K562 (cell line): ENCODE measurements around the gene DIAPH1. TPM values are rescaled to one million over a fixed set of nuclear protein-coding genes. Genes with fewer than 3 reads are reported as not detected.

Experiments
- IRF1 ChIP-seq: sonication (generic); formaldehyde crosslinking; IDR thresholded peaks from 2 replicates; pipeline ENCODE4 v1.8.0; 2022; ENCODE audit warnings: missing genetic modification reagents, mild to moderate bottlenecking, borderline replicate concordance
- polyA plus RNA-seq, 8 experiments: library from polyadenylated mRNA; depleted of rRNA in 4 of 8; stranded (reverse) in 5 of 8; unstranded in 3 of 8; fragments of >200 nt; fragmentation: Nextera tagmentation in 2 of 8; fragmentation: Illumina TruSeq in 1 of 8; extraction: Ambion mirVana in 2 of 8; extraction: Trizol in 1 of 8; gene quantifications; 2 replicates each; pipeline versions ENCODE4 v1.2.1 to v1.2.3, GENCODE V29; 2011 to 2014; ENCODE audit warnings: inconsistent platforms in 1 of 8, missing spikeins in 1 of 8
- small RNA-seq: library from RNA; depleted of rRNA; stranded (forward); fragments of <200 nt; gene quantifications from one replicate; pipeline ENCODE3, GENCODE V24; 2014
- total RNA-seq, 7 experiments: library from RNA; depleted of rRNA in 6 of 7; stranded (reverse); fragments of >200 nt in 6 of 7; fragmentation: Illumina TruSeq in 2 of 7; extraction: Trizol in 2 of 7; gene quantifications; 2 replicates each; pipeline versions ENCODE4 v1.2.1 to v1.2.3, GENCODE V29; 2011 to 2021; ENCODE audit warnings: low replicate concordance in 1 of 7

Gene DIAPH1
- total and polyA plus RNA-seq, 9 of the 15 experiments (the other 6 are each of a cell fraction or from before 2014, with no cell fraction given), result 60.8 to 328 (median 97.8) TPM

DNA sequence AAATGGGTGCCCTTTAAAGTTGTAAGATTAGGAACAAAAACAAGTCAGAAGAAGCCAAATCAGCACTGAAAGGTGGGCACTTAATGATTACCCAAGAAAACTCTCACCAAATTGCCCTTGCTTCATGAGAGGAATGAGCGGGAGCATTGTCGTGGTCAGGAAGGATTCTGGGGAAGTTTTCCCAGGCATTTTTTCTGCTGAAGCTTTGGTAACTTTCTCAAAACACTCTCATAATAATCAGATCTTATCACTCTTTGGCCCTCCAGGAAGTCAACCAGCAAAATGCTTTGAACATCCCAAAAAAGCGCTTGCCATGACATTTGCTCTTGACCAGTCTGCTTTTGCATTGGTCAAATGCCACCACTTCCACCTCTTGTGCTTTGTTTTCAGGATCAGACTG is 153.4 kb downstream of the DIAPH1 start (continued):
- no peak for TF ChIP-seq IRF1 (CRISPR knock-in tag)

Small RNAs within 50 kb of the gene (small RNA-seq; reads per million reads assigned to genes)
- not detected for gene RPS27AP10

Other genes starting within 250 kb of the DIAPH1 start
Only the 7 nearest of the 19 such genes appear.
- gene PCDHGC3, start 143.0 kb downstream of the DIAPH1 start, total RNA-seq (2014; rRNA removed), result not detected in 2 replicates
- not detected in 2 replicates for gene PCDHGC3, start 143.0 kb downstream of the DIAPH1 start, total RNA-seq (2014; rRNA removed; fragmentation: Illumina TruSeq; extraction: Trizol)
- not detected in 2 replicates for gene PCDHGC3, start 143.0 kb downstream of the DIAPH1 start, total RNA-seq (2015; rRNA removed; fragmentation: Illumina TruSeq; extraction: Trizol)
- 0.07 and 0.20 TPM in 2 replicates for gene PCDHGC3, start 143.0 kb downstream of the DIAPH1 start, total RNA-seq (2021)
- not detected in 2 replicates for gene PCDHGC3, start 143.0 kb downstream of the DIAPH1 start, polyA plus RNA-seq (2011; rRNA removed)
- not detected in 2 replicates for gene PCDHGC3, start 143.0 kb downstream of the DIAPH1 start, polyA plus RNA-seq (2014; fragmentation: Illumina TruSeq; extraction: Trizol)
- gene PCDHGC3, start 143.0 kb downstream of the DIAPH1 start, polyA plus RNA-seq (2014; fragmentation: Nextera tagmentation; extraction: Ambion mirVana), result not detected
- not detected in 2 replicates for gene PCDHGC3, start 143.0 kb downstream of the DIAPH1 start, polyA plus RNA-seq (2014; rRNA removed)
- 0.05 TPM in 1 of 2 replicates, not detected in the other for gene PCDHGC4, start 134.0 kb downstream of the DIAPH1 start, total RNA-seq (2014; rRNA removed)
- gene PCDHGC4, start 134.0 kb downstream of the DIAPH1 start, total RNA-seq (2014; rRNA removed; fragmentation: Illumina TruSeq; extraction: Trizol), result not detected in 2 replicates
- gene PCDHGC4, start 134.0 kb downstream of the DIAPH1 start, total RNA-seq (2015; rRNA removed; fragmentation: Illumina TruSeq; extraction: Trizol), result not detected in 2 replicates
- not detected in 2 replicates for gene PCDHGC4, start 134.0 kb downstream of the DIAPH1 start, total RNA-seq (2021)
- gene PCDHGC4, start 134.0 kb downstream of the DIAPH1 start, polyA plus RNA-seq (2011; rRNA removed), result not detected in 2 replicates
- gene PCDHGC4, start 134.0 kb downstream of the DIAPH1 start, polyA plus RNA-seq (2014; fragmentation: Illumina TruSeq; extraction: Trizol), result not detected in 2 replicates
- gene PCDHGC4, start 134.0 kb downstream of the DIAPH1 start, polyA plus RNA-seq (2014; fragmentation: Nextera tagmentation; extraction: Ambion mirVana), result not detected
- gene PCDHGC4, start 134.0 kb downstream of the DIAPH1 start, polyA plus RNA-seq (2014; rRNA removed), result not detected in 2 replicates
- not detected in 2 replicates for gene PCDHGC5, start 129.9 kb downstream of the DIAPH1 start, total RNA-seq (2014; rRNA removed)
- gene PCDHGC5, start 129.9 kb downstream of the DIAPH1 start, total RNA-seq (2014; rRNA removed; fragmentation: Illumina TruSeq; extraction: Trizol), result not detected in 2 replicates
- gene PCDHGC5, start 129.9 kb downstream of the DIAPH1 start, total RNA-seq (2015; rRNA removed; fragmentation: Illumina TruSeq; extraction: Trizol), result not detected in 2 replicates
- not detected in 2 replicates for gene PCDHGC5, start 129.9 kb downstream of the DIAPH1 start, total RNA-seq (2021)
- gene PCDHGC5, start 129.9 kb downstream of the DIAPH1 start, polyA plus RNA-seq (2011; rRNA removed), result not detected in 2 replicates
- gene PCDHGC5, start 129.9 kb downstream of the DIAPH1 start, polyA plus RNA-seq (2014; fragmentation: Illumina TruSeq; extraction: Trizol), result not detected in 2 replicates
- gene PCDHGC5, start 129.9 kb downstream of the DIAPH1 start, polyA plus RNA-seq (2014; fragmentation: Nextera tagmentation; extraction: Ambion mirVana), result not detected
- not detected in 2 replicates for gene PCDHGC5, start 129.9 kb downstream of the DIAPH1 start, polyA plus RNA-seq (2014; rRNA removed)
- gene HDAC3, start 17.8 kb upstream of the DIAPH1 start, total RNA-seq (2014; rRNA removed), result 111 and 160 TPM in 2 replicates
- gene HDAC3, start 17.8 kb upstream of the DIAPH1 start, total RNA-seq (2014; rRNA removed; fragmentation: Illumina TruSeq; extraction: Trizol), result 118 and 129 TPM in 2 replicates
- 116 and 130 TPM in 2 replicates for gene HDAC3, start 17.8 kb upstream of the DIAPH1 start, total RNA-seq (2015; rRNA removed; fragmentation: Illumina TruSeq; extraction: Trizol)
- gene HDAC3, start 17.8 kb upstream of the DIAPH1 start, total RNA-seq (2021), result 114 and 119 TPM in 2 replicates
- 190 and 191 TPM in 2 replicates for gene HDAC3, start 17.8 kb upstream of the DIAPH1 start, polyA plus RNA-seq (2011; rRNA removed)
- gene HDAC3, start 17.8 kb upstream of the DIAPH1 start, polyA plus RNA-seq (2014; fragmentation: Illumina TruSeq; extraction: Trizol), result 144 and 153 TPM in 2 replicates
- 100 to 1,000 TPM in 1 of 2 experiments, 10 to 100 TPM in 1; 89.7 to 107 TPM for gene HDAC3, start 17.8 kb upstream of the DIAPH1 start, polyA plus RNA-seq (2014; fragmentation: Nextera tagmentation; extraction: Ambion mirVana)
- gene HDAC3, start 17.8 kb upstream of the DIAPH1 start, polyA plus RNA-seq (2014; rRNA removed), result 120 and 137 TPM in 2 replicates
- gene RELL2, start 18.0 kb upstream of the DIAPH1 start, total RNA-seq (2014; rRNA removed), result 30.7 and 35.5 TPM in 2 replicates
- gene RELL2, start 18.0 kb upstream of the DIAPH1 start, total RNA-seq (2014; rRNA removed; fragmentation: Illumina TruSeq; extraction: Trizol), result 5.0 and 7.0 TPM in 2 replicates
- 14.1 and 14.3 TPM in 2 replicates for gene RELL2, start 18.0 kb upstream of the DIAPH1 start, total RNA-seq (2015; rRNA removed; fragmentation: Illumina TruSeq; extraction: Trizol)
- gene RELL2, start 18.0 kb upstream of the DIAPH1 start, total RNA-seq (2021), result 22.9 and 23.3 TPM in 2 replicates
- gene RELL2, start 18.0 kb upstream of the DIAPH1 start, polyA plus RNA-seq (2011; rRNA removed), result 17.4 and 17.9 TPM in 2 replicates
- gene RELL2, start 18.0 kb upstream of the DIAPH1 start, polyA plus RNA-seq (2014; fragmentation: Illumina TruSeq; extraction: Trizol), result 13.3 and 19.8 TPM in 2 replicates
- under 1 TPM; 0.06 to 0.76 TPM for gene RELL2, start 18.0 kb upstream of the DIAPH1 start, polyA plus RNA-seq (2014; fragmentation: Nextera tagmentation; extraction: Ambion mirVana)
- gene RELL2, start 18.0 kb upstream of the DIAPH1 start, polyA plus RNA-seq (2014; rRNA removed), result 33.8 and 36.0 TPM in 2 replicates
- gene FCHSD1, start 32.4 kb upstream of the DIAPH1 start, total RNA-seq (2014; rRNA removed), result 19.2 and 20.6 TPM in 2 replicates
- gene FCHSD1, start 32.4 kb upstream of the DIAPH1 start, total RNA-seq (2014; rRNA removed; fragmentation: Illumina TruSeq; extraction: Trizol), result 7.0 and 7.9 TPM in 2 replicates
- gene FCHSD1, start 32.4 kb upstream of the DIAPH1 start, total RNA-seq (2015; rRNA removed; fragmentation: Illumina TruSeq; extraction: Trizol), result 12.9 and 13.7 TPM in 2 replicates
- gene FCHSD1, start 32.4 kb upstream of the DIAPH1 start, total RNA-seq (2021), result 19.2 and 26.5 TPM in 2 replicates
- 24.8 and 36.2 TPM in 2 replicates for gene FCHSD1, start 32.4 kb upstream of the DIAPH1 start, polyA plus RNA-seq (2011; rRNA removed)
- 13.6 and 20.6 TPM in 2 replicates for gene FCHSD1, start 32.4 kb upstream of the DIAPH1 start, polyA plus RNA-seq (2014; fragmentation: Illumina TruSeq; extraction: Trizol)
- gene FCHSD1, start 32.4 kb upstream of the DIAPH1 start, polyA plus RNA-seq (2014; fragmentation: Nextera tagmentation; extraction: Ambion mirVana), result under 1 TPM; 0.35 to 0.84 TPM
- 28.6 and 37.5 TPM in 2 replicates for gene FCHSD1, start 32.4 kb upstream of the DIAPH1 start, polyA plus RNA-seq (2014; rRNA removed)
- gene ARAP3, start 63.2 kb upstream of the DIAPH1 start, total RNA-seq (2014; rRNA removed), result 6.4 and 8.6 TPM in 2 replicates
- 5.1 and 5.2 TPM in 2 replicates for gene ARAP3, start 63.2 kb upstream of the DIAPH1 start, total RNA-seq (2014; rRNA removed; fragmentation: Illumina TruSeq; extraction: Trizol)
- gene ARAP3, start 63.2 kb upstream of the DIAPH1 start, total RNA-seq (2015; rRNA removed; fragmentation: Illumina TruSeq; extraction: Trizol), result 7.1 and 7.5 TPM in 2 replicates
- 23.3 and 25.7 TPM in 2 replicates for gene ARAP3, start 63.2 kb upstream of the DIAPH1 start, total RNA-seq (2021)
- 6.1 and 7.0 TPM in 2 replicates for gene ARAP3, start 63.2 kb upstream of the DIAPH1 start, polyA plus RNA-seq (2011; rRNA removed)
- 16.6 and 16.8 TPM in 2 replicates for gene ARAP3, start 63.2 kb upstream of the DIAPH1 start, polyA plus RNA-seq (2014; fragmentation: Illumina TruSeq; extraction: Trizol)
- 1 to 10 TPM in 1 of 2 experiments, under 1 TPM in 1; 0.83 to 1.4 TPM for gene ARAP3, start 63.2 kb upstream of the DIAPH1 start, polyA plus RNA-seq (2014; fragmentation: Nextera tagmentation; extraction: Ambion mirVana)
- gene ARAP3, start 63.2 kb upstream of the DIAPH1 start, polyA plus RNA-seq (2014; rRNA removed), result 14.8 and 16.7 TPM in 2 replicates